Measurements from ENCODE around the gene DUSP12. TPM values are rescaled to one million over a fixed set of nuclear protein-coding genes. Genes with fewer than 3 reads are reported as not detected.

Gene DUSP12, protein sequence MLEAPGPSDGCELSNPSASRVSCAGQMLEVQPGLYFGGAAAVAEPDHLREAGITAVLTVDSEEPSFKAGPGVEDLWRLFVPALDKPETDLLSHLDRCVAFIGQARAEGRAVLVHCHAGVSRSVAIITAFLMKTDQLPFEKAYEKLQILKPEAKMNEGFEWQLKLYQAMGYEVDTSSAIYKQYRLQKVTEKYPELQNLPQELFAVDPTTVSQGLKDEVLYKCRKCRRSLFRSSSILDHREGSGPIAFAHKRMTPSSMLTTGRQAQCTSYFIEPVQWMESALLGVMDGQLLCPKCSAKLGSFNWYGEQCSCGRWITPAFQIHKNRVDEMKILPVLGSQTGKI
- total RNA-seq (10 to 100 TPM; 16.1 to 31.4 (median 24.1) TPM), polyA plus RNA-seq (10 to 100 TPM; 74.3 to 75.2 TPM), total RNA-seq (14.9 reads per million, percentile 44 among the genes with 10 or more reads in this experiment)

- DNase-seq: peak; percentile 69 to 86 (median 83)
- intact Hi-C loops (cut with micrococcal nuclease): loop anchor here (1.0 kb wide), 4 partner anchors 17 to 349 kb away; partner anchors contain the start of gene ATF6 (in 2 of the 2)
- peaks cover 0 to 24% (median 5%) of the 10 kb centered on the region in 5 donors for H3K27me3 Mint-ChIP-seq
- H3K4me1 ChIP-seq (ENCODE audit: control insufficient read depth in 2 of 2, insufficient read depth in 2 of 2, low read length in 2 of 2): peaks cover 10 to 12% of the 10 kb centered on the region in 2 donors
- H3K4me3 Mint-ChIP-seq: peak within 1 kb of the TSS; percentile 96 to 100 (median 99)
- peak; percentile 99 for ATAC-seq
- no peaks in the 10 kb centered on the region for H3K27me3 ChIP-seq (ENCODE audit: control insufficient read depth in 2 of 2, insufficient read depth in 2 of 2, low read length in 2 of 2)
- H3K36me3 Mint-ChIP-seq: peaks cover 3 to 26% (median 10%) of the 10 kb centered on the region in 5 donors
- peaks cover 0 to 8% (median 0%) of the 10 kb centered on the region in 11 donors for H3K9me3 Mint-ChIP-seq
- peak within 1 kb of the TSS; percentile 83 to 99 (median 96) for H3K27ac Mint-ChIP-seq
- CTCF ChIA-PET: interaction anchor here (0.5 to 1.4 kb wide), 5 partner anchors 9 to 293 kb away, joined by 3 to 8 read pairs (median 3); no protein-coding TSS in a partner anchor
- peaks cover 32 to 50% (median 43%) of the 10 kb centered on the region in 7 donors for H3K4me1 Mint-ChIP-seq
- no peaks in the 10 kb centered on the region for H3K9me3 ChIP-seq (ENCODE audit: control insufficient read depth in 2 of 3, low read length in 3 of 3)
- H3K36me3 ChIP-seq (ENCODE audit: control insufficient read depth in 2 of 3, insufficient read depth in 3 of 3, low read length in 3 of 3): peaks cover 4 to 34% (median 10%) of the 10 kb centered on the region in 3 experiments
- POLR2A ChIA-PET: interaction anchor here (0.6 to 3.6 kb wide), 14 partner anchors 9 to 1406 kb away, joined by 3 to 36 read pairs (median 5); partner anchors contain the start of genes HSPA6 and NCSTN
- peak within 1 kb of the TSS; percentile 86 for H3K4me3 ChIP-seq (ENCODE audit: low read length)
- peak within 1 kb of the TSS; percentile 74 for H3K27ac ChIP-seq (ENCODE audit: low read depth, low read length)
Observed at GRCh38 chr1:161749509-161750407, at the start of gene DUSP12. Gene DUSP12 (plus strand): TSS chr1:161749786. CDS start chr1:161749802, 16 bp downstream.

DNA sequence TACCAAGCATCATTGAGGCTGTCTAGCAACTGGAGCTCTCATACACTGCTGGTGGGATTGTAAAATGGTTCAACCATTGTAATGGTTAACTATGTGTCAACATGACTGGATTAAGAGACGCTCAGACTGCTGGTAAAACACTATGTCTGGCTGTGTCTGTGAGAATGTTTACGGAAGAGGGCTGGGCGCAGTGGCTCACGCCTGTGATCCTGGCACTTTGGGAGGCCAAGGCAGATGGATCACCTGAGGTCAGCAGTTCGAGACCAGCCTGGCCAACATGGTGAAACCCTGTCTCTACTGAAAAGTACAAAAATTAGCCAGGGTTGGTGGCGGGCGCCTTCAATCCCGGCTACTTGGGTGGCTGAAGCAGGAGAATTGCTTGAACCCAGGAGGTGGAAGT is 47.3 kb upstream of the DUSP12 start:
- H3K36me3 Mint-ChIP-seq: no peaks in the 10 kb centered on the region
- H3K9me3 Mint-ChIP-seq: peaks cover 0 to 8% (median 0%) of the 10 kb centered on the region in 11 donors
- H3K27me3 Mint-ChIP-seq: peaks cover 0 to 34% (median 0%) of the 10 kb centered on the region in 5 donors
- no peak overlapping the region for H3K27ac ChIP-seq (ENCODE audit: low read depth, low read length)
- ATAC-seq: no peak
- no peaks in the 10 kb centered on the region for H3K36me3 ChIP-seq (ENCODE audit: control insufficient read depth in 2 of 3, insufficient read depth in 3 of 3, low read length in 3 of 3)
- H3K27me3 ChIP-seq (ENCODE audit: control insufficient read depth in 2 of 2, insufficient read depth in 2 of 2, low read length in 2 of 2): no peaks in the 10 kb centered on the region
- DNase-seq: no peak
- intact Hi-C loops (cut with micrococcal nuclease): no loop called here
- H3K4me3 ChIP-seq (ENCODE audit: low read length): no peak overlapping the region
- no peaks in the 10 kb centered on the region for H3K4me1 Mint-ChIP-seq
- no peak overlapping the region for H3K4me3 Mint-ChIP-seq
- no peaks in the 10 kb centered on the region for H3K4me1 ChIP-seq (ENCODE audit: control insufficient read depth in 2 of 2, insufficient read depth in 2 of 2, low read length in 2 of 2)
- POLR2A ChIA-PET: no interaction called here
- no peak overlapping the region for H3K27ac Mint-ChIP-seq
- CTCF ChIA-PET: no interaction called here
- no peaks in the 10 kb centered on the region for H3K9me3 ChIP-seq (ENCODE audit: control insufficient read depth in 2 of 3, low read length in 3 of 3)

- ChIA-PET CTCF (no interaction called here), POLR2A (no interaction called here)
- H3K4me1 Mint-ChIP-seq: peaks cover 0 to 6% (median 0%) of the 10 kb centered on the region in 7 donors
- Histone ChIP-seq H3K27me3 (ENCODE audit: control insufficient read depth in 2 of 2, insufficient read depth in 2 of 2, low read length in 2 of 2) (no peaks in the 10 kb centered on the region), H3K4me1 (ENCODE audit: control insufficient read depth in 2 of 2, insufficient read depth in 2 of 2, low read length in 2 of 2) (no peaks in the 10 kb centered on the region), H3K27ac (ENCODE audit: low read depth, low read length) (no peak overlapping the region), H3K4me3 (ENCODE audit: low read length) (no peak overlapping the region), H3K36me3 (ENCODE audit: control insufficient read depth in 2 of 3, insufficient read depth in 3 of 3, low read length in 3 of 3) (no peaks in the 10 kb centered on the region), H3K9me3 (ENCODE audit: control insufficient read depth in 2 of 3, low read length in 3 of 3) (no peaks in the 10 kb centered on the region)
- peaks cover 0 to 27% (median 6%) of the 10 kb centered on the region in 5 donors for H3K27me3 Mint-ChIP-seq
- H3K9me3 Mint-ChIP-seq: no peaks in the 10 kb centered on the region
- no peak overlapping the region for H3K4me3 Mint-ChIP-seq
- DNase-seq (no peak), ATAC-seq (peak; percentile 36)
- H3K36me3 Mint-ChIP-seq: no peaks in the 10 kb centered on the region
- H3K27ac Mint-ChIP-seq: no peak overlapping the region
- intact Hi-C loops (cut with micrococcal nuclease): no loop called here
Observed at GRCh38 chr1:161705537-161705936, 44.0 kb upstream of the DUSP12 start.

GRCh38 chr1:161706113-161706481 is 43.5 kb upstream of the DUSP12 start:
- H3K27ac ChIP-seq (ENCODE audit: low read depth, low read length): no peak overlapping the region
- H3K4me1 ChIP-seq (ENCODE audit: control insufficient read depth in 2 of 2, insufficient read depth in 2 of 2, low read length in 2 of 2): no peaks in the 10 kb centered on the region
- ATAC-seq (no peak), DNase-seq (no peak)
- Mint-ChIP-seq H3K4me3 (no peak overlapping the region), H3K27me3 (peaks cover 0 to 27% (median 6%) of the 10 kb centered on the region in 5 donors), H3K9me3 (no peaks in the 10 kb centered on the region), H3K36me3 (no peaks in the 10 kb centered on the region), H3K4me1 (peaks cover 0 to 6% (median 0%) of the 10 kb centered on the region in 7 donors), H3K27ac (no peak overlapping the region)
- H3K9me3 ChIP-seq (ENCODE audit: control insufficient read depth in 2 of 3, low read length in 3 of 3): no peaks in the 10 kb centered on the region
- H3K4me3 ChIP-seq (ENCODE audit: low read length): no peak overlapping the region
- POLR2A ChIA-PET: no interaction called here
- H3K36me3 ChIP-seq (ENCODE audit: control insufficient read depth in 2 of 3, insufficient read depth in 3 of 3, low read length in 3 of 3): no peaks in the 10 kb centered on the region
- intact Hi-C loops (cut with micrococcal nuclease): no loop called here
- no peaks in the 10 kb centered on the region for H3K27me3 ChIP-seq (ENCODE audit: control insufficient read depth in 2 of 2, insufficient read depth in 2 of 2, low read length in 2 of 2)
- CTCF ChIA-PET: no interaction called here

- Mint-ChIP-seq H3K36me3 (no peaks in the 10 kb centered on the region), H3K4me3 (no peak within 1 kb of the TSS), H3K27ac (no peak within 1 kb of the TSS), H3K9me3 (no peaks in the 10 kb centered on the region), H3K27me3 (peaks cover 0 to 24% (median 6%) of the 10 kb centered on the region in 5 donors), H3K4me1 (peaks cover 0 to 6% (median 0%) of the 10 kb centered on the region in 7 donors)
- POLR2A ChIA-PET: no interaction called here
- intact Hi-C loops (cut with micrococcal nuclease): no loop called here
- Histone ChIP-seq H3K4me3 (ENCODE audit: low read length) (no peak within 1 kb of the TSS), H3K27me3 (ENCODE audit: control insufficient read depth in 2 of 2, insufficient read depth in 2 of 2, low read length in 2 of 2) (no peaks in the 10 kb centered on the region), H3K9me3 (ENCODE audit: control insufficient read depth in 2 of 3, low read length in 3 of 3) (no peaks in the 10 kb centered on the region), H3K36me3 (ENCODE audit: control insufficient read depth in 2 of 3, insufficient read depth in 3 of 3, low read length in 3 of 3) (no peaks in the 10 kb centered on the region), H3K27ac (ENCODE audit: low read depth, low read length) (no peak within 1 kb of the TSS), H3K4me1 (ENCODE audit: control insufficient read depth in 2 of 2, insufficient read depth in 2 of 2, low read length in 2 of 2) (no peaks in the 10 kb centered on the region)
- no peak for DNase-seq
- ATAC-seq: peak; percentile 24
- CTCF ChIA-PET: interaction anchor here (0.6 kb wide), 1 partner anchor 8 kb away, joined by 4 read pairs; no protein-coding TSS in a partner anchor
Observed at GRCh38 chr1:161706482-161707347, 42.9 kb upstream of the DUSP12 start, which contains the start of gene FCRLA. Gene FCRLA (plus strand): TSS chr1:161707229. CDS start chr1:161707265, 36 bp downstream.

GRCh38 chr1:161707503-161707902 is 42.1 kb upstream of the DUSP12 start:
- Histone ChIP-seq H3K4me3 (ENCODE audit: low read length) (no peak overlapping the region), H3K27ac (ENCODE audit: low read depth, low read length) (no peak overlapping the region), H3K27me3 (ENCODE audit: control insufficient read depth in 2 of 2, insufficient read depth in 2 of 2, low read length in 2 of 2) (no peaks in the 10 kb centered on the region), H3K9me3 (ENCODE audit: control insufficient read depth in 2 of 3, low read length in 3 of 3) (no peaks in the 10 kb centered on the region), H3K36me3 (ENCODE audit: control insufficient read depth in 2 of 3, insufficient read depth in 3 of 3, low read length in 3 of 3) (no peaks in the 10 kb centered on the region), H3K4me1 (ENCODE audit: control insufficient read depth in 2 of 2, insufficient read depth in 2 of 2, low read length in 2 of 2) (no peaks in the 10 kb centered on the region)
- intact Hi-C loops (cut with micrococcal nuclease): no loop called here
- ChIA-PET POLR2A (interaction anchor here (0.8 kb wide), 1 partner anchor 19 kb away, joined by 4 read pairs; no protein-coding TSS in a partner anchor), CTCF (no interaction called here)
- H3K4me3 Mint-ChIP-seq: no peak overlapping the region
- no peaks in the 10 kb centered on the region for H3K9me3 Mint-ChIP-seq
- H3K36me3 Mint-ChIP-seq: no peaks in the 10 kb centered on the region
- peaks cover 0 to 21% (median 6%) of the 10 kb centered on the region in 5 donors for H3K27me3 Mint-ChIP-seq
- DNase-seq (no peak), ATAC-seq (no peak)
- no peak overlapping the region for H3K27ac Mint-ChIP-seq
- H3K4me1 Mint-ChIP-seq: peaks cover 0 to 6% (median 0%) of the 10 kb centered on the region in 7 donors

Data from naive thymus-derived CD4-positive, alpha-beta T cell (primary cell).